ENCODE results near the gene CDC42EP5.
"Not testable (repeated sequence)": the region's sequence is repeated elsewhere in the genome, so short reads cannot be mapped to it uniquely, and the experiment has no call there.

The CDC42EP5 gene

DNA sequence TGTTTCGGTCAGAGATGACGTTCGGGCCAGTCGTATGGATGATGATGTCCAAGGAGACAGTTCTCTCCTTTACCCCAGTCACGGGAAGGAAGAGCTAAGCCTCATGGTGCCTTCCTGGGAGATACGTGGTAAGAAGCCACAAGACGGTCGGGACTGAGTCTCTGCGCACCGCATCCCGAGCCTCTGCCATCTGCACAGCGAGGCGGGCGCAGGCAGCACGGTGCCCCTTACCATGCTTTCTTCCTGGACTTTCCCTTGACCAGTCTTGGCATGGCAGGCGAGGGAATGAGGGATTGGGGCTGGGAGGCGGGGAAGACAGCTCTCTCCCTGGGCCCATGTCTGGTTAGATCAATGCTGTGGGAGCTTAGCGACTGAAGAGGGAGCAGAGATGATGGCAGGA, 19.5 kb upstream of the CDC42EP5 start:
- in situ Hi-C loops (cut with MboI; ENCODE audit: low sequenced_read_pairs), result loop anchor here (25.0 kb wide), 2 partner anchors 170 to 420 kb away; partner anchors contain the start of genes LILRB4 and NCR1

DNA sequence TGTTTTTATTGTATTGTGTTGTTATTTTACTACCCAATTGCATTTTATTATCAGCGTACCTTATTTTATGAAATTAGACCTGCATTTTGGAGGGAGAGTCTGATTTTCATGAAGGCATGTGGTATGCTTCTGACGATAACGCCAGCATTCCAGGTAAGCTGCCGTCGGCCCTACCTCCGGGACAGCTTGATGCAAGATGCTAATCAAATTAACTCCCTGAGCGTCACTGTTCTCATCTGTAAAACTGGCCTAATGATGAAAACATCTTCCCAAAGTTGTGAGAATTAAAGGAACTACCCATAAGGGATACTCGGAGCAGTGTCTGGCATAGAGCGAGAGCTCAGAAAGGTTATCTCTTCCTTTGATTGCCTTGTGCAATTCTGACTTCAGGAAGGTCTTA, 16.7 kb upstream of the CDC42EP5 start:
- in situ Hi-C loops (cut with MboI; ENCODE audit: low sequenced_read_pairs), result loop anchor here (25.0 kb wide), 2 partner anchors 173 to 423 kb away; partner anchors contain the start of genes LILRB4 and NCR1

DNA sequence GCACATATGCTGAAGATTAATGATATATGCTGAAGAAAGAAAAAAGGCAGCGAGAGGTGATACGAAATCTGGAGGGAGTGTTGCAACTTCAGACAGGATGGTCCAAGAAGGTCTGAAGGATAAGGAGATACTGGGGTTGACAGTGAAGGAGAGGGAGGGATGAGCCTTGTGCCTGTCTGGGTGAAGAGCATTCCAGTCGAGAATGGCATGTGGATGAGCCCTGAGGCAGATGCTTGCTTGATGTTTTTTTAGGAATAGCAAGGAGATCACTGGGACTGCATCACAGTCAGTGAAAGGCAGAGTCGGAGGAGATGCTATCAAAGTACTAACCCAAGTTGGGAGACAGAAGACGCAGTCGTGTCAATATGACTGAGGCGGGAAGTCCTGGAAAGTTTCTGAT, 16.2 kb upstream of the CDC42EP5 start:
- in situ Hi-C loops (cut with MboI; ENCODE audit: low sequenced_read_pairs), result loop anchor here (25.0 kb wide), 2 partner anchors 173 to 423 kb away; partner anchors contain the start of genes LILRB4 and NCR1

DNA sequence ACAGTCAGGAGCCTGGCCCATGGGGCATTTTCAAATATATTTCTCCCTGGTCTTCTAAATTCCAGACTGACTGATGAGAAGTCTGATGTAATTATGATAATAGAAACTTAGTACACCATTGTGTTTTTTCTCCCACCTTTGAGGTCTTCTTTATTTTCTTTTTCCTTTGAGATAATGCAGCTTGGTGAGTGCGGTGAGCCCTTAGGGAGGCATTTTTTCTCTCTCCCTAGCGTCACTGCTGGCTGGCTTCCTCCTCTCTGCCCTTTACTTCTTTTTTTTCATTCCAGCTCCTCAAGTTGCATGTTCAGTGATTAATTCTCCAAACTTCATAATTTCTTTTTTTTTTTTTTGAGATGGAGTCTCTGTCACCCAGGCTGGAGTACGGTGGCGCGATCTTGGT, 12.8 kb upstream of the CDC42EP5 start:
- in situ Hi-C loops (cut with MboI; ENCODE audit: low sequenced_read_pairs), result loop anchor here (25.0 kb wide), 2 partner anchors 176 to 426 kb away; partner anchors contain the start of genes LILRB4 and NCR1

DNA sequence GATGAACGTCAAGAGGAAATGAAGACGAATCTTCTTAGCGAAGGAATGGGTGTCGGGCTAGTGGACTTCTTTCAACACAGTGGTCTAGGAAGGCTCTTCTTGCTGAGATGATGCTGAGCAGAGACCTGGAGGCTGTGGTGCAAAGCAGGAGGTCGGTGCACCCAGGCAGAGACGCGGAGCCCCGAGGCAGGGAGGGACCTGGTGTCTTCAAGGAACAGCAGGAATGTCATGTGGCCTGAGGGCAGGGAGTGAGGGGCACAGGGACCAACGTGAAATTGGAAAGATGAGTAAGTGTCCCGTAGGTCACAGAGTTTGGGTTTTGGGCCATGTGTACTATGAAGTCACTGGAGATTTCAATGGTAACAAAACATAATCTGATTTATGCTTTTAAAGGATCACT, 11.4 kb upstream of the CDC42EP5 start:
- in situ Hi-C loops (cut with MboI; ENCODE audit: low sequenced_read_pairs), result loop anchor here (25.0 kb wide), 2 partner anchors 178 to 428 kb away; partner anchors contain the start of genes LILRB4 and NCR1

DNA sequence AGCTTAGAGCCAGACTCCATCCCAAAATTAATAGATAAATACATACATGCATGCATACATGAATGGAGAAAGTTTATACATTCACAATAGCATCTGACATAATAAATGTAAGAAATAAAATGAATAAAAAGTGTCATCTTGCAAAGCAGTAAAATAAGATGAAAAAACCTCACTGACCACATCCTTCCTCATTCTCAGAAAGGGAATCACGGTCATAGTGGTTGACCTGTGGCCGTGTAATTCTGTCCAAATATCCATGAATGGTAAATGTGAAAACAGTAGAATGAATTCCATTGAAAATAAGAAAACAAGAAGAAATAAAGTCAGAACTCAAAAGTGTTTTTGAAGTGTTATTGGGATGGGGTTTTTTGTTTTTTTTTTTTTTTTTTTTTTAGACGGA, 9.8 kb upstream of the CDC42EP5 start:
- in situ Hi-C loops (cut with MboI; ENCODE audit: low sequenced_read_pairs), result loop anchor here (25.0 kb wide), 2 partner anchors 179 to 429 kb away; partner anchors contain the start of genes LILRB4 and NCR1

DNA sequence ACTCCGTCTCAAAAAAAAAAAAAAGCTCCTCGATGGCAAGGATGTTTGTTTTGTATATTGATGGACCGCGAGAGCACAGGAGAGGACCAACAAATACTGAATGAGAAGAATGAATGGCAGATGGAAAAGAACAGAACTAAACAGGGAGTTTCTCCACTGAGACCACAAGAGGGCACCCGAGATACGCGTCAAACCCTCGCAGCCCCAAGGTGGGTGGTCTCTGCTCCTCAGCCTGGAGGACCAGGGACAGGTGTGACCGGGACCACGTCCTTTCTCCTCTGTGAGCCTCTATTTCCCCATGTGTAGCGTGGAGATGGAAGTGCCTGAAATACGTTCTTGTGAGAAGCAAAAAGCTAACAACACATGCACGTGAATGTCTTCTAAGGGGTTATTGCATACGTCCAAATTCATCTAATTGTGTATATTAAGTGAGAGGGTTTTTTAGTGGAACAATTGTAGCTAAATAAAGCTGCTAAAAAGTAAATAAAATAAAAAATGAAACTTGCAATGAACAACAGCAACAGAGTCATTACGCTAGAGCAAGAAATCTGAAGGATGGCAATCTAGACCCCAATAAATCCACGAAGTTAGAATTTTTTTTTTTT, 8.3 kb upstream of the CDC42EP5 start:
- in situ Hi-C loops (cut with MboI; ENCODE audit: low sequenced_read_pairs), result loop anchor here (25.0 kb wide), 2 partner anchors 181 to 431 kb away; partner anchors contain the start of genes LILRB4 and NCR1

DNA sequence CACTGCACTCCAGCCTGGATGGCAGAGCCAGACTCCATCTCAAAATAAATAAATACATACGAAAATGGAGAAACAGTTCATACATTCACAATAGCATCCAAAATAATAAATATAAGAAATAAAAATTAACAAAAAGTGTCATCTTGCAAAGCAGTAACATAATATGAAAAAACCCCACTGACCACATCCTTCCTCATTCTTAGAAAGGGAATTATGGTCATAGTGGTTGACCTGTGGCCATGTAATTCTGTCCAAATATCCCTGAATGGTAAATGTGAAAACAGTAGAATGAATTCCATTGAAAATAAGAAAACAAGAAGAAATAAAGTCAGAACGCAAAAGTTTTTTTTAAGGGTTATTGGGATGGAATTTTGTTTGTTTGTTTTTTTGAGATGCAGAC, 7.0 kb upstream of the CDC42EP5 start:
- in situ Hi-C loops (cut with MboI; ENCODE audit: low sequenced_read_pairs), result loop anchor here (25.0 kb wide), 2 partner anchors 182 to 432 kb away; partner anchors contain the start of genes LILRB4 and NCR1

DNA sequence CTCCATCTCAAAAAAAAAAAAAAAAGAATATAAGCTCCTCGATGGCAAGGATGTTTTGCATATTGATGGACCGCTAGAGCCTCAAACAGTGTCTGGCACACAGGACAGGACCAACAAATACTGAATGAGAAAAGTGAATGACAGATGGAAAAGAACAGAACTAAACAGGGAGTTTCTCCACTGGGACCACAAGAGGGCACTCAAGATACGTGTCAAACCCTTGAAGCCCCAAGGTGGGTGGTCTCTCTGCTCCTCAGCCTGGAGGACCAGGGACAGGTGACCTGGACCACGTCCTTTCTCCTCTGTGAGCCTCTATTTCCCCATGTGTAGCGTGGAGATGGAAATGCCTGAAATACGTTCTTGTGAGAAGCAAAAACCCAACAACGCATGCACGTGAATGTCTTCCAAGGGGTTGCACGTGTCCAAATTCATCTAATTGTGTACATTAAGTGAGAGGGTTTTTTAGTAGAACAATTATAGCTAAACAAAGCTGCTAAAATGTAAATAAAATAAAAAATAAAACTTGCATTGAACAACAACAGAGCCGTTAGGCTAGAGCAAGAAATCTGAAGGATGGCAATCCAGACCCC, 5.7 kb upstream of the CDC42EP5 start:
- in situ Hi-C loops (cut with MboI; ENCODE audit: low sequenced_read_pairs), result loop anchor here (25.0 kb wide), 2 partner anchors 184 to 434 kb away; partner anchors contain the start of genes LILRB4 and NCR1

DNA sequence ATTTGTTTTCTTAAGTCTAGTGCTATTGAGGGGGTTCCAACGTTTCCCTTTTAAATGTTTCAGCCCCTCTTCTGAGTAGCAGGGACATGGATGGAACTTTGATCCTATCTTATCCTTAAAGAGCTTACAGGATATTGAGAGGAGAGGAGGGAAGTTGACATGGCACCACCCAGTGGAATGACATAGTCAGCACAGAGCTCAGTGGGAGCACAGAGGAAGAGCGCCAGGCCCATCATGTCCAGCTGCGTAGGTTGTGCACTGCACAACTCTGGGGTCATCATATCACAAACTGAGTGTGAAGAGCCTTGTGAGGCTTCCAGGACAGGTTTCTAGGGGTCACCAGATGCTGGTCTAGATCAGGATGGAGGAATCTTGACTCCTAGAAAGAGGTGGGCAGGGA, 4.6 kb upstream of the CDC42EP5 start:
- in situ Hi-C loops (cut with MboI; ENCODE audit: low sequenced_read_pairs), result loop anchor here (25.0 kb wide), 2 partner anchors 185 to 435 kb away; partner anchors contain the start of genes LILRB4 and NCR1

DNA sequence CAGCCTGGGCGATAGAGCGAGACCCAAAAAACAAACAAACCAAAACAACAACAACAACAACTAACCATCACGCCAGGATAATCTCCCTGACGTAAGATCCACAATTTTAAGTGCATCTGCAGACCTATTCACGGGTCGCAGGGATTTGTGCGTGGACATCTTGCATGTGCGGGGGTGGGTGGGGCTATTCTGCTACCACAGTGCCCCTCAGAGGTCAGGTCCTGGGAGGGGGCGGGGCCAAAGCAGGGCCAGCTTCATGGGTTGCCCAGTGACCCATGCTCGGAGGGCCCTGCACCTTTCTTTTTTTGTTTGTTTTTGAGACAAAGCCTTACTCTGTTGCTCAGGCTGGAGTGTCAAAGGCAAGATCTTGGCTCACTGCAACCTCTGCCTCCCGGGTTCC, 2.6 kb upstream of the CDC42EP5 start:
- in situ Hi-C loops (cut with MboI; ENCODE audit: low sequenced_read_pairs), result loop anchor here (25.0 kb wide), 2 partner anchors 187 to 437 kb away; partner anchors contain the start of genes LILRB4 and NCR1

DNA sequence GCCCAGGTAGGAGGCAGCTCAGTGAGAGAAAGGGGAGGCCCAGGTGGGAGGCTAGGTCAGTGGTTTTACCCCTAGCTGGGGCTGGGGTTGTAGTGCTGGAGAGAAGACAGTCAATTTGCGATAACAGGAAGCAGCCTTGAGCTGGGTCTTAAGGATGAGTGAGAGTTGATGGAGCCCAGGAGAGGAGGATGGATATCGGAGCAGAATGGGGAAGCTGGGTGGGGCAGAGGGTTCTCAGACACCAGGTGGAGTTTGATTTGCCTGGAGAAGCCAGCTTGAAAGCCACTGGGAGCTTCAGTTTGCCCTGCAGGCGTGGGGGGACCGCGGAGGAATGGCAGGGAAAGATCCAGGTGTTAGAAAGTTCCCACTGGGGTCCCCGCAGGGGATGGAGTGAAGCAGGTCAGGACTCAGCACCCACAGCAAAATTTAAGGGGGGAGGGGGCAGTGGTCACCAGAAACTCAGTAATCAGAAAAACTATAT, 836 bp upstream of the CDC42EP5 start:
- in situ Hi-C loops (cut with MboI; ENCODE audit: low sequenced_read_pairs), result no loop called here

DNA sequence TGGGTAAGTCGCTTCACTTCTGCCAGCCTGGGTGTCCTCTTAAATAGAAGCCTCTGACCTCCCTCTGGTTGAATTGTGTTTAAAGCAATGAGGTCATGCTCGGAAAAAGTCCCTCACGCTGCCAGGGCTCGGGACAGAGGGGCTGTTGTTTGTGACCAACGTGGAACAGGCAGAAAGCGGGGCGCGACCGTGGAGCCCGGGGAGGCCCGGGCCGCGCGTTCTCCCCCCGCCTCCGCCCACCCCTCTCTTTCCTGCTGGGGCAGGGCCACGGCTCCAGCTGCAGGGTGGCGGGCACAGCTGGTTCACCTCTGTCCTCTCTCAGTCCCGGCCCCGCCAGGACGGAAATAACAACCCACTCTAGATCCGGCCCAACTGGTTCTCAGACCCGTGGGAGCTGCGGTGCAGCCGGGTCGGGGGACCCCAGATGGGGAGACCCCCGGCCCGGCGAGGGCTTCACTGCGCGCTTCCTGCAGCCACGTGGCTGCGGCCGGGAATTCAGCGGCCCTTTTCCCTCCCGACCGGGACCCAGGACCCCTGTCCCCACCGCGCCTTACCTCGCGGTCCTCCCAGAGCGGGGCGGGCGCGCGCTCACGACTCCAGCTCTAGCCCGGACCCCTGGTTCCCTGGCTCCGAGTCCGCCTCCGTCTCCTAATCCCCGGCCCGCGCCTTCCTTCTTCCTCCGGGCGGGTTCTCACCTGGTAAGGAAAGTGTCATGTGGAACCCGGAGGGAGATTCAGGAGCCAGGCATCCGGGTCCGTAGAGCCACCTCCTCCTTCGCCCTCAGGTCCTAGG, 1.9 kb downstream of the CDC42EP5 start:
- in situ Hi-C loops (cut with MboI; ENCODE audit: low sequenced_read_pairs), result no loop called here

DNA sequence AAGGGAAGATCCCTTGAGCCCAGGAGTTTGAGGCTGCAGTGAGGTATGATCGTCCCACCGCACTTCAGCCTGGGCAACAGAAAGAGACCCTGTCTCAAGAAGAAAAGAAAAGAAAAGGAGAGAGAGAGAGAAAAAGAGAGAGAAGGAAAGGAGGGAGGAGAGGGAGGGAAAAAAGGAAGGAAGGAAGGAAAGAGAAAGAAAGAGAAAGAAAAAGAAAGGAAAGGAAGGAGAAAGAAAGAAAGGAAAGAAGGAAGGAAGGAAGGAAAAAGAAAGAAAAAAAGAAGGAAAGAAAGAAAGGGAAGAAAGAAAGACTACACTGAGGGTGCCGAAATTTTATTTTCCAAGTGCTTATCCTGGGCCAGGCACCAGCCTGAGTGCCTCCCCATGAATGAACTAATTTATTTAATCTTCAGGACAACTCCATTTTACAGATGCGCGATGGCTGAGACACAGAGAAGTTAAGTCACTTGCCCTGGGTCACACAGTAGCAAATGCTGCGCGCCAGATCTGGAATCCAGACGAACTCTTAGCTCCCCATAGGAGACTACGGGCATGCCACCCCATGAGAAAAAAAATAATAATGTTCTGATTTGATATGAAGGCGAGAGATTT, 2.7 kb downstream of the CDC42EP5 start:
- in situ Hi-C loops (cut with MboI; ENCODE audit: low sequenced_read_pairs), result no loop called here

DNA sequence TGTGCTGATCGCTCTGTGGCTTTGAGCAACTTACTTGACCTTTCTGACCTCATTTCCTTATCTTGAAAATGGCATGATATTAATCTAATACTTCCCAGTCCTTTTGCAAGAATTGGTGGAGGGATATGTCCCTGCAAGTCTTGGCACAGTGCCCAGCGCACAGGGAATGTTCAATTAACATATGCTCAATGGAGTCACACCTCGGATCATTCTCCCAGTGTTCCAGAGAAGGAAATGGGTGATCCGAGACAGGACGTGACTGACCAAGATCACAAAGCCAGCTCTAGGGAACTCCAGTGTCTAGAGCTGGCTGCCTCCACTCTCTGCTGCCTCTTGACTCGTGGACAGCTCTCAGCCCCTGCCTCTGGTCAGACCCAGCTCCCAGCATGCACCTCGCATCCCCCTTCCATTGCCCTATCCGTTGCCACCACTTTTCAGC, 3.6 kb downstream of the CDC42EP5 start:
- in situ Hi-C loops (cut with MboI; ENCODE audit: low sequenced_read_pairs), result no loop called here

DNA sequence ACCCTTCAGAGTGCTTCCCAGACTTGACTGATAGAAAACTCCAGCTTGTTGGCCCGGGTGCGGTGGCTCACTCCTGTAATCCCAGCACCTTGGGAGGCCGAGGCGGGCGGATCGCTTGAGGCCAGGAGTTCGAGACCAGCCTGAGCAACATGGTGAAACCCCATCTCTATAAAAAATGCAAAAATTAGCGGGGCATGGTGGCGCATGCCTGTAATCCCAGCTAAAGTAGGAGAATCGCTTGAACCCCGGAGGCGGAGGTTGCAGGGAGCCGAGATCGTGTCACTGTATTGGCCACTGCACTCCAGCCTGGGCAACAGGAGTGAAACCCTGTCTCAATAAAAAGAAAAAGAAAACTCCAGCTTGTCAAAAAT, 7.0 kb downstream of the CDC42EP5 start:
- in situ Hi-C loops (cut with MboI; ENCODE audit: low sequenced_read_pairs), result not testable (repeated sequence)

DNA sequence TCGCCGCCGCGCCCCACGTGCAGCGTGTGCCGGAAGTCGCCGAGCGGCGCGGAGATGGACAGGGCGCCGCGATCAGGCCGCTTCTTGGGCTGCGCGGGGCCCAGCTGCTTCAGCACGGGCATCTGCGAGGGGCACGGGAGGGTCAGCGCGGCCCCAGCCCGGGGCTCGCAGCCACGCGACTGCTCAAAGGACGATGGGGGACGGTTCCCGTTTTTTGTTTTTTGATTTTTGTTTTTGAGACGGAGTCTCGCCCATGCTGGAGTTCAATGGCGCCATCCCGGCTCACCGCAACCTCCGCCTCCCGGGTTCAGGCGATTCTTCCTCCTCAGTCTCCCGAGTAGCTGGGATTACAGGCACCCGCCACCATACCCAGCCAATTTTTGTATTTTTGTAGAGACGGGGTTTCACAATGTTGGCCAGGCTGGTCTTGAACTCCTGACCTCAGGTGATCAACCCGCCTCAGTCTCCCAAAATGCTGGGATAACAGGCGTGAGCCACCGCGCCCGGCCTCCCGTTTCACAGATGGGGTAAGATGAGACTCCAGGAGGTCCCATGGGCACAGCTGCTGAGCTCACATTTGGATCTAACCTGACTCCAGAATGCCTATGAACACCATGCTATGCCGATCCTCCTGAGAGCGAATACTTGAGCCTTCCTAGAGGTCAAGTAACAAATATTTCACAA, 7.5 kb downstream of the CDC42EP5 start:
- in situ Hi-C loops (cut with MboI; ENCODE audit: low sequenced_read_pairs), result no loop called here

DNA sequence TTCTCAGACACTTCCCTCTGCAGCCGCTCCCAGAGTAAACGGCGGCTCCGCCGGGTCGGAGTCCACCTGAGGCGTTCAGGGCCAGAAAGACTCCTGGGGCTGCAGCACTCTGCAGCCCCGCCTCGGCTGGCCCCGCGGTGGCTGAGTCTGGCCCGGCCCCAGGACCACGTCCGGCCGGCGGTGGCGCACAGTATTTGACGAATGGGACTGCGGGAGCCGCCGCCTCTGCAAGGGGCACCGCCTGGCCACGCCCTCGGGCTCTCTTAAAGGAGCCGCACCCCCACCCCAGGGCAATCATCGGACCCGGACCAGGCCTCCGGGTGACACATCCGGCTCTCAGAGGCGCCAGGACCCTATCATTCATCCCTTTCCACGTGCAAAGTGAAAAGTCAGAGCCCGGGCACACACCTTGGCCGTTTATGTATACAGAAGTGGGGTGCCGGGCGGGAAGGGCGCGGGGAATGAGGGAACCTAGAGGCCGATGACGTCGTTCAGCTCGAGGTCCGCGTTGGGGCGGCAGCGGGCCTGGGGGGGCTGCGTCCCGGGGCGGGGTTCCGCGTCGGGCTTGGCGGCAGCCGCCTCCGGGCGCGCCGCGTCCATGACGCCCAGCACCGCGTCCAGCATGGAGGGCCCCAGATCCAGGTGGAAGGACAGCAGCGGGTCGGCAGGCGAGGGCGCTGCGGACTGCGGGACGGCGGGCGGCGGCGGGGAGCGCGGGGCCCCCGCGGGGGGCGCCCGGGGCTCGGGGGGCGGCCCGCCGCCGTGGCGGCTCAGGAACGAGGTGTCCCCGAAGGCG, 8.3 kb downstream of the CDC42EP5 start:
- in situ Hi-C loops (cut with MboI; ENCODE audit: low sequenced_read_pairs), result no loop called here

DNA sequence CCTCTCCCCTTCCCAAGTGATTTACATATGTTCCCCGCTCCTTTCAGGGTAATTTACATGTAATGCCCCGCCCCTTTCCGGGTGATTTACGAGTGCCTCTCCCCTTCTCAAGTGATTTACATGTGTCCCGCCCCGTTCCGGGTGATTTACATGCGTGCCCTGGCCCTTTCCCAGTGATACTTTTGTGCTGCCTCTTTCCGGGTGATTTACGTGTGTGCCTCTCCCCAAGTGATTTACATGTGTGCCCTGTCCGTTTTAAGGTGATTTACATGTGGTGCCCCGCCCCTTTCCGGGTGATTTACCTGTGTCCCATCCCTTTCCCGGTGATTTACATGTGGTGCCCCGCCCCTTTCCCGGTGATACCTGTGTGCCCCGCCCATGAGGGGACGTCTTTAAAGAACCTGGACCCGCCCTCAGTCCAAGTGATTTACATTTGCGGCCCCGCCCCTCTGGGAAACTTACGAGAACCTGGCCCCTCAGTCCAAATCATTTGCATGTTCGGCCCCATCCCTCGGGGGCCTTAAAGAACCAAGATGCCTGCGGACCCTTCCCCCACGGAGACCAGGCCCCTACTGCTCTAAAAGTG, 9.0 kb downstream of the CDC42EP5 start:
- in situ Hi-C loops (cut with MboI; ENCODE audit: low sequenced_read_pairs), result no loop called here

Measured in HL-60/S4 (cell line).